Measurements from ENCODE around the gene TRIM71. TPM values are rescaled to one million over a fixed set of nuclear protein-coding genes. Genes with fewer than 3 reads are reported as not detected.

TRIM71 gene
- total and polyA plus RNA-seq, 7 donors, result not detected

GRCh38 chr3:32869513-32870047 is 51.8 kb downstream of the TRIM71 start:
- DNase-seq, result no peak
- WGBS, 2 donors, result 87 to 91% methylated on average over 15 of the region's 15 CpGs

GRCh38 chr3:32870373-32871095 is 52.7 kb downstream of the TRIM71 start:
- TF ChIP-seq CTCF (IDR thresholded peaks at IDR 0.05), result no peak
- no peak for TF ChIP-seq EP300 (IDR thresholded peaks at IDR 0.05)
- TF ChIP-seq POLR2A (IDR thresholded peaks at IDR 0.05), result no peak
- no peak for TF ChIP-seq POLR2AphosphoS5 (IDR thresholded peaks at IDR 0.05)
- Histone ChIP-seq H3K27ac (no peak overlapping the region), H3K27me3 (no peaks in the 10 kb centered on the region), H3K4me1 (peaks cover 0 to 18% (median 17%) of the 10 kb centered on the region in 4 donors), H3K9me3 (no peaks in the 10 kb centered on the region), H3K4me3 (no peak overlapping the region), H3K36me3 (no peaks in the 10 kb centered on the region)
- intact Hi-C loops (cut with DNase I), result no loop called here
- DNase-seq, result no peak
- 82 to 86% methylated on average over 10 of the region's 10 CpGs for WGBS, 2 donors

More at GRCh38 chr3:32869513-32870047, 51.8 kb downstream of the TRIM71 start:
- H3K9me3 ChIP-seq, result no peaks in the 10 kb centered on the region
- H3K4me3 ChIP-seq, result no peak overlapping the region
- no peak for TF ChIP-seq EP300 (IDR thresholded peaks at IDR 0.05)
- TF ChIP-seq CTCF (IDR thresholded peaks at IDR 0.05), result no peak
- no peak for TF ChIP-seq POLR2A (IDR thresholded peaks at IDR 0.05)
- TF ChIP-seq POLR2AphosphoS5 (IDR thresholded peaks at IDR 0.05), result no peak
- H3K36me3 ChIP-seq, result no peaks in the 10 kb centered on the region
- intact Hi-C loops (cut with DNase I), result no loop called here
- H3K27me3 ChIP-seq, result no peaks in the 10 kb centered on the region
- H3K4me1 ChIP-seq, result peaks cover 0 to 17% (median 17%) of the 10 kb centered on the region in 4 donors
- no peak overlapping the region for H3K27ac ChIP-seq

GRCh38 chr3:32871273-32871672 is 53.5 kb downstream of the TRIM71 start:
- Histone ChIP-seq H3K4me3 (no peak overlapping the region), H3K9me3 (no peaks in the 10 kb centered on the region), H3K36me3 (no peaks in the 10 kb centered on the region), H3K27me3 (no peaks in the 10 kb centered on the region), H3K4me1 (peaks cover 0 to 25% (median 17%) of the 10 kb centered on the region in 4 donors), H3K27ac (no peak overlapping the region)
- 54 to 82% methylated on average over 7 of the region's 7 CpGs for WGBS, 2 donors
- DNase-seq, result no peak
- intact Hi-C loops (cut with DNase I), result no loop called here
- TF ChIP-seq EP300 (IDR thresholded peaks at IDR 0.05) (no peak), POLR2A (IDR thresholded peaks at IDR 0.05) (no peak), POLR2AphosphoS5 (IDR thresholded peaks at IDR 0.05) (no peak), CTCF (IDR thresholded peaks at IDR 0.05) (no peak)

GRCh38 chr3:32872487-32873382 is 54.9 kb downstream of the TRIM71 start:
- H3K27ac ChIP-seq, result peak overlapping the region in 3 of 4 donors; percentile 28 to 43 (median 39)
- H3K9me3 ChIP-seq, result no peaks in the 10 kb centered on the region
- peak in 1 of 4 experiments; percentile 5 for TF ChIP-seq CTCF (IDR thresholded peaks at IDR 0.05)
- no peak for TF ChIP-seq POLR2A (IDR thresholded peaks at IDR 0.05)
- peak in 2 of 4 donors; percentile 59 to 68 for TF ChIP-seq POLR2AphosphoS5 (IDR thresholded peaks at IDR 0.05)
- TF ChIP-seq EP300 (IDR thresholded peaks at IDR 0.05), result no peak
- H3K4me3 ChIP-seq, result no peak overlapping the region
- H3K4me1 ChIP-seq, result peaks cover 0 to 25% (median 17%) of the 10 kb centered on the region in 4 donors
- intact Hi-C loops (cut with DNase I), result no loop called here
- WGBS, 2 donors, result 41 to 64% methylated on average over 6 of the region's 6 CpGs
- H3K36me3 ChIP-seq, result no peaks in the 10 kb centered on the region
- no peaks in the 10 kb centered on the region for H3K27me3 ChIP-seq
- DNase-seq, result peak; percentile 86
